ENCODE data around the gene CLPSL1. TPM values are rescaled to one million over a fixed set of nuclear protein-coding genes. Genes with fewer than 3 reads are reported as not detected.
A peak's percentile ranks its signal among the peaks of the same experiment; 100 is the strongest.

CLPSL1 gene
- total and polyA plus RNA-seq, 2 of the 13 experiments (the other 11 are each of a cell fraction or from before 2014, with no cell fraction given), result not detected

DNA sequence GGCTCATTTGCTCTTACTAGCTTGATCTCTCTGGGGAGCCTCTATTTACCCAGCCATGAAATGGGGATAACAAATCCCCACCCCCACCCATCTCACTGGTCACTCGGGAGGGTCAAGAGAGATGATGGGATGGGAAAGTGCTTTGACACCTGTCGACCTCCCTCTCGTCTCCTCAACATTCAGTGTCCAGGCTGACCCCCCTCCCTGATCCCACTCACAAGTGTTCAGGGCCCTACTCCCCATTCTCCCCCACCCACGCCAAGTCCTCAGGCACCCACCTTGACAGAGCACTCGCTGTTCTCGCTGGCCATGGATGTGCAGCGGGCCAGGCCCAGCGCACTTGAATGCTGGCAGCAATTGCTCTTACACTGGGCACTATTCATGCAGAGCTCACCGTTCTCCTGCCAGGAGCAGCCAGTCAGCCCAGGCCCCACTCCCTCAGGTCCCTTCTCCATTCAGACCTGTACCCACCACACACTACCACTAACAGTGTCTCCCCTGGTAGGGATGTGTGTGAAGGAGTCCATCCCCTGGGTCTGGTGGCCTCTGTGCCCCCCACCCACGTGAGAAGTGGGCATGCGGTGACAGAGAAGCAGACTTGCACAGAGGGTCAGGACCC lies 14.7 kb downstream of the CLPSL1 start:
- POLR2A ChIA-PET, result no interaction called here
- Histone ChIP-seq H3K4me3 (replicated peaks in 1 of 3; ENCODE audit: insufficient read depth in 1 of 3, low read depth in 2 of 3, low read length in 3 of 3) (no peak overlapping the region), H3K9me3 (ENCODE audit: low read length) (no peaks in the 10 kb centered on the region), H3K79me2 (ENCODE audit: insufficient read depth, low read length) (no peaks in the 10 kb centered on the region), H3K36me3 (replicated peaks in 1 of 2; ENCODE audit: control insufficient read depth in 1 of 2, insufficient read depth in 2 of 2, low read length in 2 of 2) (no peaks in the 10 kb centered on the region), H3K27me3 (ENCODE audit: control insufficient read depth in 1 of 2, insufficient read depth in 2 of 2, low read length in 2 of 2) (peaks cover 1 to 19% of the 10 kb centered on the region in 2 experiments; a peak in 3 of 5 replicates), H4K20me1 (ENCODE audit: insufficient read depth, low read length) (no peaks in the 10 kb centered on the region), H3K9ac (ENCODE audit: insufficient read depth, low read depth, low read length) (no peak overlapping the region), H2AFZ (ENCODE audit: low read length) (no peak overlapping the region), H3K27ac (ENCODE audit: extremely low read length, insufficient read depth, low read length) (no peak overlapping the region), H3K4me1 (ENCODE audit: insufficient read depth, low read length) (no peaks in the 10 kb centered on the region), H3K4me2 (ENCODE audit: low read depth, low read length) (no peak overlapping the region)
- in situ Hi-C loops (cut with HindIII; ENCODE audit: extremely low pct_ligation_motif_present, low pct_unique_long_range_greater_than_20kb), result no loop called here
- CTCF ChIA-PET (ENCODE audit: low intra/inter-chr PET ratio, low total read pairs), result no interaction called here
- no TSS peak for BruUV-seq (replicated peaks)
- DNase-seq (ENCODE audit: low spot score) (no peak), ATAC-seq (no peak), FAIRE-seq (no peak)
- intact Hi-C loops (cut with micrococcal nuclease; ENCODE audit: unreplicated experiment), result no loop called here
- TF ChIP-seq ZNF629 (CRISPR knock-in tag; conservative IDR thresholded peaks at IDR 0.05), result peak; percentile 48; the same call in 1 of the 2 replicates
- TF ChIP-seq ZNF282 (IDR thresholded peaks at IDR 0.05; ENCODE audit: partially characterized antibody), result no peak
- TF ChIP-seq, protein P1, sequence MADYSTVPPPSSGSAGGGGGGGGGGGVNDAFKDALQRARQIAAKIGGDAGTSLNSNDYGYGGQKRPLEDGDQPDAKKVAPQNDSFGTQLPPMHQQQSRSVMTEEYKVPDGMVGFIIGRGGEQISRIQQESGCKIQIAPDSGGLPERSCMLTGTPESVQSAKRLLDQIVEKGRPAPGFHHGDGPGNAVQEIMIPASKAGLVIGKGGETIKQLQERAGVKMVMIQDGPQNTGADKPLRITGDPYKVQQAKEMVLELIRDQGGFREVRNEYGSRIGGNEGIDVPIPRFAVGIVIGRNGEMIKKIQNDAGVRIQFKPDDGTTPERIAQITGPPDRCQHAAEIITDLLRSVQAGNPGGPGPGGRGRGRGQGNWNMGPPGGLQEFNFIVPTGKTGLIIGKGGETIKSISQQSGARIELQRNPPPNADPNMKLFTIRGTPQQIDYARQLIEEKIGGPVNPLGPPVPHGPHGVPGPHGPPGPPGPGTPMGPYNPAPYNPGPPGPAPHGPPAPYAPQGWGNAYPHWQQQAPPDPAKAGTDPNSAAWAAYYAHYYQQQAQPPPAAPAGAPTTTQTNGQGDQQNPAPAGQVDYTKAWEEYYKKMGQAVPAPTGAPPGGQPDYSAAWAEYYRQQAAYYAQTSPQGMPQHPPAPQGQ (CRISPR knock-in tag; IDR thresholded peaks at IDR 0.05; ENCODE audit: borderline replicate concordance), result no peak
- WGBS (ENCODE audit: low lambda C conversion rate), result 38% methylated on average over 9 of the region's 11 CpGs

DNA sequence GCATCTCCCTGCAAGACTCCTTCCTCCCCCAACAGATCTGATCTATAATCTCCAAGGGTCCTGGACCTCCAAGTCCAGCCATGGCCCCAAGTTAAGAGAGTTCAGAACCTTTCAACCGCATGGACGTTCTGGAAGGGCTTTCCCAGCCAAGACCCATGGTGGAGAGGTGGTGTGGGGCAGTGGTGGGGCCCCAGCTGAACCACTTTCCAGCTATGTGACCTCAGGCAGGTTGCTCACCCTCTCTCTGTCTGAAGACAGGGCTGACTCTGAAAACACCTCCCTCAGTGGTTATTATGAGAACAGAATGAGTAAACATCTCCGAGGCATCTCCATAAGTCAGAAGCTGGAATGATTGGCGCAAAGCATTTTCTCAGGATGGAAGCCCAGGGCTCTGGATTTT lies 15.4 kb downstream of the CLPSL1 start:
- FAIRE-seq (no peak), ATAC-seq (no peak), DNase-seq (ENCODE audit: low spot score) (no peak)
- no TSS peak for BruUV-seq (replicated peaks)
- POLR2A ChIA-PET, result no interaction called here
- Histone ChIP-seq H2AFZ (ENCODE audit: low read length) (no peak overlapping the region), H3K79me2 (ENCODE audit: insufficient read depth, low read length) (no peaks in the 10 kb centered on the region), H3K4me3 (replicated peaks in 1 of 3; ENCODE audit: insufficient read depth in 1 of 3, low read depth in 2 of 3, low read length in 3 of 3) (no peak overlapping the region), H4K20me1 (ENCODE audit: insufficient read depth, low read length) (no peaks in the 10 kb centered on the region), H3K4me1 (ENCODE audit: insufficient read depth, low read length) (no peaks in the 10 kb centered on the region), H3K27me3 (ENCODE audit: control insufficient read depth in 1 of 2, insufficient read depth in 2 of 2, low read length in 2 of 2) (peaks cover 1 to 15% of the 10 kb centered on the region in 2 experiments; a peak in 3 of 5 replicates), H3K4me2 (ENCODE audit: low read depth, low read length) (no peak overlapping the region), H3K9me3 (ENCODE audit: low read length) (no peaks in the 10 kb centered on the region), H3K27ac (ENCODE audit: extremely low read length, insufficient read depth, low read length) (no peak overlapping the region), H3K36me3 (replicated peaks in 1 of 2; ENCODE audit: control insufficient read depth in 1 of 2, insufficient read depth in 2 of 2, low read length in 2 of 2) (no peaks in the 10 kb centered on the region), H3K9ac (ENCODE audit: insufficient read depth, low read depth, low read length) (no peak overlapping the region)
- WGBS (ENCODE audit: low lambda C conversion rate), result 39% methylated on average over 4 of the region's 4 CpGs
- in situ Hi-C loops (cut with HindIII; ENCODE audit: extremely low pct_ligation_motif_present, low pct_unique_long_range_greater_than_20kb) (no loop called here), intact Hi-C loops (cut with micrococcal nuclease; ENCODE audit: unreplicated experiment) (no loop called here)
- CTCF ChIA-PET (ENCODE audit: low intra/inter-chr PET ratio, low total read pairs), result no interaction called here
- no peak for TF ChIP-seq ZEB1 (IDR thresholded peaks at IDR 0.05; ENCODE audit: insufficient replicate concordance, low read depth)
- TF ChIP-seq, protein P2, sequence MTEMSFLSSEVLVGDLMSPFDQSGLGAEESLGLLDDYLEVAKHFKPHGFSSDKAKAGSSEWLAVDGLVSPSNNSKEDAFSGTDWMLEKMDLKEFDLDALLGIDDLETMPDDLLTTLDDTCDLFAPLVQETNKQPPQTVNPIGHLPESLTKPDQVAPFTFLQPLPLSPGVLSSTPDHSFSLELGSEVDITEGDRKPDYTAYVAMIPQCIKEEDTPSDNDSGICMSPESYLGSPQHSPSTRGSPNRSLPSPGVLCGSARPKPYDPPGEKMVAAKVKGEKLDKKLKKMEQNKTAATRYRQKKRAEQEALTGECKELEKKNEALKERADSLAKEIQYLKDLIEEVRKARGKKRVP (CRISPR knock-in tag; IDR thresholded peaks at IDR 0.05), result no peak
- TF ChIP-seq SNRNP70 (IDR thresholded peaks at IDR 0.05; ENCODE audit: low read depth, low read length), result no peak
- TF ChIP-seq SMAD9 (CRISPR knock-in tag; IDR thresholded peaks at IDR 0.05), result no peak
- TF ChIP-seq PPARG (CRISPR knock-in tag; conservative IDR thresholded peaks at IDR 0.05), result no peak
- TF ChIP-seq, protein P3, sequence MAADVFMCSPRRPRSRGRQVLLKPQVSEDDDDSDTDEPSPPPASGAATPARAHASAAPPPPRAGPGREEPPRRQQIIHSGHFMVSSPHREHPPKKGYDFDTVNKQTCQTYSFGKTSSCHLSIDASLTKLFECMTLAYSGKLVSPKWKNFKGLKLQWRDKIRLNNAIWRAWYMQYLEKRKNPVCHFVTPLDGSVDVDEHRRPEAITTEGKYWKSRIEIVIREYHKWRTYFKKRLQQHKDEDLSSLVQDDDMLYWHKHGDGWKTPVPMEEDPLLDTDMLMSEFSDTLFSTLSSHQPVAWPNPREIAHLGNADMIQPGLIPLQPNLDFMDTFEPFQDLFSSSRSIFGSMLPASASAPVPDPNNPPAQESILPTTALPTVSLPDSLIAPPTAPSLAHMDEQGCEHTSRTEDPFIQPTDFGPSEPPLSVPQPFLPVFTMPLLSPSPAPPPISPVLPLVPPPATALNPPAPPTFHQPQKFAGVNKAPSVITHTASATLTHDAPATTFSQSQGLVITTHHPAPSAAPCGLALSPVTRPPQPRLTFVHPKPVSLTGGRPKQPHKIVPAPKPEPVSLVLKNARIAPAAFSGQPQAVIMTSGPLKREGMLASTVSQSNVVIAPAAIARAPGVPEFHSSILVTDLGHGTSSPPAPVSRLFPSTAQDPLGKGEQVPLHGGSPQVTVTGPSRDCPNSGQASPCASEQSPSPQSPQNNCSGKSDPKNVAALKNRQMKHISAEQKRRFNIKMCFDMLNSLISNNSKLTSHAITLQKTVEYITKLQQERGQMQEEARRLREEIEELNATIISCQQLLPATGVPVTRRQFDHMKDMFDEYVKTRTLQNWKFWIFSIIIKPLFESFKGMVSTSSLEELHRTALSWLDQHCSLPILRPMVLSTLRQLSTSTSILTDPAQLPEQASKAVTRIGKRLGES (CRISPR knock-in tag; IDR thresholded peaks at IDR 0.05; ENCODE audit: borderline replicate concordance), result no peak
- TF ChIP-seq, protein P4, sequence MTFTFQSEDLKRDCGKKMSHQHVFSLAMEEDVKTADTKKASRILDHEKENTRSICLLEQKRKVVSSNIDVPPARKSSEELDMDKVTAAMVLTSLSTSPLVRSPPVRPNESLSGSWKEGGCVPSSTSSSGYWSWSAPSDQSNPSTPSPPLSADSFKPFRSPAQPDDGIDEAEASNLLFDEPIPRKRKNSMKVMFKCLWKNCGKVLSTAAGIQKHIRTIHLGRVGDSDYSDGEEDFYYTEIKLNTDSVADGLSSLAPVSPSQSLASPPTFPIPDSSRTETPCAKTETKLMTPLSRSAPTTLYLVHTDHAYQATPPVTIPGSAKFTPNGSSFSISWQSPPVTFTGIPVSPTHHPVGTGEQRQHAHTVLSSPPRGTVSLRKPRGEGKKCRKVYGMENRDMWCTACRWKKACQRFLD (CRISPR knock-in tag; IDR thresholded peaks at IDR 0.05; ENCODE audit: borderline replicate concordance), result no peak
- no peak for TF ChIP-seq TP53 (CRISPR knock-in tag; conservative IDR thresholded peaks at IDR 0.05)
